Measurements from ENCODE around the gene CTU2.

CTU2 gene

DNA sequence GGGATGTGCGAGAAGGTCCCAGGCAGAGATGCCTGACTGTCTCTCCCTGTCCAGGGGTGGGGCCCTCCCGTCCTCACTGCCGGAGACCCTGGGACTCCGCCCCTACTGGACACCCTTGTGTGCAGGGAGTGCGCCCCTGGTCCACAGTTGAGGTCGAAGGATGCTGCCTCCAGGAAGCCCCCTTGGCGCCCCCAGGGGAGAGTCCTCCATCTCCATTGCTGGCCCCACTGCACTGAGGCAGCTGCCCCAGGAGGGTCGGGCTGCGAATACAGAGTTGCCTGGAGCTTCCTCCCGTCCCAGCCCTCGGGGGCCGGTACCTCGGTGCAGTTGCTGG, 26.6 kb downstream of the CTU2 start:
- peaks cover 3% of the 10 kb centered on the region for H3K36me3 ChIP-seq (ENCODE audit: control insufficient read depth, insufficient read depth, low read length)
- no peak overlapping the region for H3K27ac ChIP-seq (ENCODE audit: low read depth, low read length)
- H3K79me1 ChIP-seq (ENCODE audit: low read length) = no peaks in the 10 kb centered on the region
- H3K9ac ChIP-seq (ENCODE audit: low read length) = no peak overlapping the region
- H3K4ac ChIP-seq (ENCODE audit: low read depth, low read length) = no peak overlapping the region
- H4K8ac ChIP-seq (ENCODE audit: low read depth, low read length) = no peak overlapping the region
- H3K27me3 ChIP-seq (ENCODE audit: insufficient read depth, low read length, poor library complexity) = no peaks in the 10 kb centered on the region
- no peak overlapping the region for H3K4me3 ChIP-seq (ENCODE audit: low read length)
- H3K4me2 ChIP-seq (ENCODE audit: low read length) = no peak overlapping the region
- no peak overlapping the region for H3K56ac ChIP-seq (ENCODE audit: low read length)
- DNase-seq = no peak
- H2BK15ac ChIP-seq (replicated peaks; ENCODE audit: low read depth) = no peak overlapping the region
- H2AK5ac ChIP-seq (ENCODE audit: low read length) = no peak overlapping the region
- no peak overlapping the region for H4K5ac ChIP-seq (ENCODE audit: low read length)
- H2BK5ac ChIP-seq (ENCODE audit: low read length) = no peak overlapping the region
- no peak overlapping the region for H3K23ac ChIP-seq (ENCODE audit: low read length)
- H2BK120ac ChIP-seq (ENCODE audit: low read depth, low read length) = no peak overlapping the region
- H3K18ac ChIP-seq (ENCODE audit: low read length) = no peak overlapping the region
- no peaks in the 10 kb centered on the region for H3K4me1 ChIP-seq (ENCODE audit: control insufficient read depth, low read depth, low read length)
- WGBS (ENCODE audit: extremely low coverage, insufficient coverage, low lambda C conversion rate) = no CpG with 5 or more reads among the region's 13 CpGs
- H3K79me2 ChIP-seq (ENCODE audit: control insufficient read depth, insufficient read depth, low read length) = no peaks in the 10 kb centered on the region

DNA sequence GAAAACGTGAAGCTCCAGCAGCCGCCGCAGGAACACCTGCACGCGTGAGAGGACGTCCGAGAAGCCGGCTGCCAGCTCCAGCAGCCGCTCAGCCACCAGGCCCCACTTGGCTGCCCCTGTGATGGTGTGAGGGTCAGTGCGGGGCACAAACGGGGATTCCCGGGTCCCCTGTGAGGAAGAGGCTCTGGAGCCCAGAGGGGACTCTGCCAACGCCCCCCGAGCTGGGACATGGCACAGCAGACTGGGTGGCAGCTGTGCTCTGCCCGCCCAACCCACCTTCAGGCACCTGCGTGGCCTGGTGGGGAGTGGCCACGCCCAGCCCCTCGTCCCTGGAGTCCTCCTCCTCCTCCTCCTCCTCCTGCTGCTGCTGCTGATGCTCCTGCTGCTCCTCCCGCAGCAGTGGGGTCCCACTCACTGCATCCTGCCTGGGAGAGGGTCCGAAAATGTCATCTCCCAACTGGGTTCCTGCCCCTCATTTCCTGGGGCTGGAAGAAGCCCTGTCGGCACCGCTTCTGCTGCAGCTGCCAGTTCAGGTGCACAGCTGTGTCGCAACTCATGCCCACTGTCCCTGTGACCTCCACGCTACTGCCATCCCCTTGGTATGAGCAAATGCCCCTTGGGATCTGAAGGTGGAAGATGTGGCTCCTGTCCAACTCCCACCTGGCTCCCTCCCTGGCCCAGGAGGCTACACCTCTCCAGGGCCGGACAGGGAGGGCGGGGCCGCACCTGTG, 27.5 kb downstream of the CTU2 start:
- WGBS (ENCODE audit: extremely low coverage, insufficient coverage, low lambda C conversion rate) = no CpG with 5 or more reads among the region's 27 CpGs
- no peak overlapping the region for H2BK120ac ChIP-seq (ENCODE audit: low read depth, low read length)

DNA sequence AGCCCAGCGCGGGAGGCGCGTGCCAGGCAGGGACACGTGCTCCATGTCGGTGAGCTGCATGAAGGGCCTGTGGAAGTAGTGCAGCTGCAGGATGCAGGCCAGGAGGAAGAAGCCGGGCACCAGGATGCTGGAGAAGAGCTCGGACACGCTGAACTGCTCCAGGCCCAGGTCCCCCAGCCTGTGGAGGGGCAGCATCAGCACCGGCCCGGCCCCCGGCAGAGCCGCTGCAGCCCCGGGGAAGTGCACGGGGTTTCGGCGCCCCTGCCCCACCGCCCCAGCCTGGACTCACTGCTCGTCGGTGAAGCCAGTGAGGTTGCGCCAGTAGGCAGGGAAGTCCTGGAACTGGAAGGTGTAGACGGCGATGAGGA, 28.0 kb downstream of the CTU2 start:
- Histone ChIP-seq H3K9ac (ENCODE audit: low read length) (no peak overlapping the region), H2BK5ac (ENCODE audit: low read length) (no peak overlapping the region), H2BK120ac (ENCODE audit: low read depth, low read length) (no peak overlapping the region), H3K23ac (ENCODE audit: low read length) (no peak overlapping the region), H4K5ac (ENCODE audit: low read length) (no peak overlapping the region), H3K79me1 (ENCODE audit: low read length) (no peaks in the 10 kb centered on the region), H2AK5ac (ENCODE audit: low read length) (no peak overlapping the region), H2BK15ac (replicated peaks; ENCODE audit: low read depth) (no peak overlapping the region), H3K36me3 (ENCODE audit: control insufficient read depth, insufficient read depth, low read length) (peaks cover 3% of the 10 kb centered on the region), H3K18ac (ENCODE audit: low read length) (no peak overlapping the region), H4K8ac (ENCODE audit: low read depth, low read length) (no peak overlapping the region), H3K4me2 (ENCODE audit: low read length) (no peak overlapping the region), H3K56ac (ENCODE audit: low read length) (no peak overlapping the region), H3K4me1 (ENCODE audit: control insufficient read depth, low read depth, low read length) (no peaks in the 10 kb centered on the region), H3K4ac (ENCODE audit: low read depth, low read length) (no peak overlapping the region), H3K27me3 (ENCODE audit: insufficient read depth, low read length, poor library complexity) (no peaks in the 10 kb centered on the region), H3K4me3 (ENCODE audit: low read length) (no peak overlapping the region), H3K79me2 (ENCODE audit: control insufficient read depth, insufficient read depth, low read length) (no peaks in the 10 kb centered on the region), H3K27ac (ENCODE audit: low read depth, low read length) (no peak overlapping the region)
- no peak for DNase-seq
- no CpG with 5 or more reads among the region's 23 CpGs for WGBS (ENCODE audit: extremely low coverage, insufficient coverage, low lambda C conversion rate)

More for the DNA sequence above, 27.5 kb downstream of the CTU2 start:
- Histone ChIP-seq H3K79me1 (ENCODE audit: low read length) (no peaks in the 10 kb centered on the region), H3K4ac (ENCODE audit: low read depth, low read length) (no peak overlapping the region), H3K4me3 (ENCODE audit: low read length) (no peak overlapping the region), H3K27ac (ENCODE audit: low read depth, low read length) (no peak overlapping the region), H3K4me1 (ENCODE audit: control insufficient read depth, low read depth, low read length) (no peaks in the 10 kb centered on the region), H3K23ac (ENCODE audit: low read length) (no peak overlapping the region), H2AK5ac (ENCODE audit: low read length) (no peak overlapping the region), H3K56ac (ENCODE audit: low read length) (no peak overlapping the region), H4K8ac (ENCODE audit: low read depth, low read length) (no peak overlapping the region), H3K4me2 (ENCODE audit: low read length) (no peak overlapping the region), H3K9ac (ENCODE audit: low read length) (no peak overlapping the region), H3K18ac (ENCODE audit: low read length) (no peak overlapping the region), H3K27me3 (ENCODE audit: insufficient read depth, low read length, poor library complexity) (no peaks in the 10 kb centered on the region), H3K79me2 (ENCODE audit: control insufficient read depth, insufficient read depth, low read length) (no peaks in the 10 kb centered on the region), H4K5ac (ENCODE audit: low read length) (no peak overlapping the region), H2BK5ac (ENCODE audit: low read length) (no peak overlapping the region), H3K36me3 (ENCODE audit: control insufficient read depth, insufficient read depth, low read length) (peaks cover 3% of the 10 kb centered on the region), H2BK15ac (replicated peaks; ENCODE audit: low read depth) (no peak overlapping the region)
- DNase-seq = no peak

DNA sequence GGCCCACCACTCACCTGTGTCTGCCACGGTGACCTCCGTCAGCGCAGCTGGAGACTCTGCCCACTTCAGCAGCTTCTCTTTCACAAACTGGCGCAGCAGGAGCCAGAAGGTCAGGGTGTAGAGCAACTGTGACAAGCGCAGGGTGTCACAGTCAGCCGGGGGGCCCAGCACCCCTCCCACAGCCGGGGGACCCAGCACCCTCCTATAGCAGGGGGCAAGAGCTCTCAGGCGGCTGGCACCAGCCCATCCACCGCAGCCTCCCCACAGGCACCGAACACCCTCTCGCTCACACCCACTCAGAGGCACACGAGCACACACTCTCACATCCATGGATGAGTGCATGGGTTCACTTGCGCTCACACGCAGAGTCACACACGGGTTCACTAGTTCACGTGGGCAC, 28.8 kb downstream of the CTU2 start:
- Histone ChIP-seq H3K18ac (ENCODE audit: low read length) (no peak overlapping the region), H3K36me3 (ENCODE audit: control insufficient read depth, insufficient read depth, low read length) (peaks cover 3% of the 10 kb centered on the region), H3K4me2 (ENCODE audit: low read length) (no peak overlapping the region), H3K9ac (ENCODE audit: low read length) (no peak overlapping the region), H3K79me1 (ENCODE audit: low read length) (no peaks in the 10 kb centered on the region), H3K4me3 (ENCODE audit: low read length) (no peak overlapping the region), H3K79me2 (ENCODE audit: control insufficient read depth, insufficient read depth, low read length) (no peaks in the 10 kb centered on the region), H3K4ac (ENCODE audit: low read depth, low read length) (no peak overlapping the region), H4K8ac (ENCODE audit: low read depth, low read length) (no peak overlapping the region), H4K5ac (ENCODE audit: low read length) (no peak overlapping the region), H2AK5ac (ENCODE audit: low read length) (no peak overlapping the region), H3K56ac (ENCODE audit: low read length) (no peak overlapping the region), H3K4me1 (ENCODE audit: control insufficient read depth, low read depth, low read length) (no peaks in the 10 kb centered on the region), H3K27me3 (ENCODE audit: insufficient read depth, low read length, poor library complexity) (no peaks in the 10 kb centered on the region), H2BK5ac (ENCODE audit: low read length) (no peak overlapping the region), H3K23ac (ENCODE audit: low read length) (no peak overlapping the region), H2BK120ac (ENCODE audit: low read depth, low read length) (no peak overlapping the region), H2BK15ac (replicated peaks; ENCODE audit: low read depth) (no peak overlapping the region), H3K27ac (ENCODE audit: low read depth, low read length) (no peak overlapping the region)
- no peak for DNase-seq
- WGBS (ENCODE audit: extremely low coverage, insufficient coverage, low lambda C conversion rate) = no CpG with 5 or more reads among the region's 16 CpGs

DNA sequence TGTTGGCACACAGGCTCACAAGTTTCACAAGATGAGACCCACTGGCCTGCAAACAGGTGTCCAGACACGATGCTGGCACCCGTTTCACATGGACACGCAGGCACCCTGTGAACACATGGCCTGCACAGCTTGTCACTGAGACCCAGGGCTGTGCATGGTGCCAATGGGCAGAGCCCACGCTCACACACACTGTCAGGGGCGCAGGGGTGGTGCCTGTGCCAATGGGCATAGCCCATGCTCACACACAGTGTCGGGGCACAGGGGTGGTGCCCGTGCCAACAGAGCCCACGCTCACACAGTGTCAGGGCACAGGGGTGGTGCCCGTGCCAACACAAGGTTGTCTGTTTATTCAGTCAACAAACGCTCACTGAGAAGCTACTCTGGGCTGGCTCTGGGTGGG, 29.3 kb downstream of the CTU2 start:
- Histone ChIP-seq H3K18ac (ENCODE audit: low read length) (no peak overlapping the region), H4K5ac (ENCODE audit: low read length) (no peak overlapping the region), H3K56ac (ENCODE audit: low read length) (no peak overlapping the region), H3K79me1 (ENCODE audit: low read length) (no peaks in the 10 kb centered on the region), H2BK120ac (ENCODE audit: low read depth, low read length) (no peak overlapping the region), H3K23ac (ENCODE audit: low read length) (no peak overlapping the region), H3K4me2 (ENCODE audit: low read length) (no peak overlapping the region), H3K27me3 (ENCODE audit: insufficient read depth, low read length, poor library complexity) (no peaks in the 10 kb centered on the region), H2AK5ac (ENCODE audit: low read length) (no peak overlapping the region), H4K8ac (ENCODE audit: low read depth, low read length) (no peak overlapping the region), H2BK15ac (replicated peaks; ENCODE audit: low read depth) (no peak overlapping the region), H3K4me1 (ENCODE audit: control insufficient read depth, low read depth, low read length) (no peaks in the 10 kb centered on the region), H3K4ac (ENCODE audit: low read depth, low read length) (no peak overlapping the region), H2BK5ac (ENCODE audit: low read length) (no peak overlapping the region), H3K27ac (ENCODE audit: low read depth, low read length) (no peak overlapping the region), H3K36me3 (ENCODE audit: control insufficient read depth, insufficient read depth, low read length) (peaks cover 3% of the 10 kb centered on the region), H3K9ac (ENCODE audit: low read length) (no peak overlapping the region), H3K79me2 (ENCODE audit: control insufficient read depth, insufficient read depth, low read length) (no peaks in the 10 kb centered on the region), H3K4me3 (ENCODE audit: low read length) (no peak overlapping the region)
- no CpG with 5 or more reads among the region's 10 CpGs for WGBS (ENCODE audit: extremely low coverage, insufficient coverage, low lambda C conversion rate)
- no peak for DNase-seq

DNA sequence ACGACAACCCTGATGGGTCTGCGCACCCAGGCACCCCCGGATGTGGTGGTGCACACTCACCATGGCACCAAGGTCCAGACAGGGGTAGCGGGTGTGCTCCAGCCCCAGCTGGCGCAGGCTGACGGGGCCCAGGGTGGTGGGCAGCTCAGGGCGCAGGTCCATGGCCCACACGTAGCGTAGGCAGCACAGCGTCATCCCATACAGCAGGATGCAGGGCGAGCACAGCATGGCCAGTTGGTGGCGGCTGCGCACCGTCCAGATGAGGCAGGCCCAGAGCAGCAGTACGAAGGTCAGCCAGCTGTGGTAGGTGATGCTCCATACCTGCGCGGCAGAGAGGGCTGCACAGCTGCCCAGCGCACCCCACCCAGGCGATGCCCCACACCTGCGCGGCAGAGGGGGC, 29.8 kb downstream of the CTU2 start:
- no peak overlapping the region for H3K4me3 ChIP-seq (ENCODE audit: low read length)
- no peak overlapping the region for H4K8ac ChIP-seq (ENCODE audit: low read depth, low read length)
- H3K18ac ChIP-seq (ENCODE audit: low read length) = no peak overlapping the region
- no peak overlapping the region for H3K27ac ChIP-seq (ENCODE audit: low read depth, low read length)
- no peaks in the 10 kb centered on the region for H3K79me1 ChIP-seq (ENCODE audit: low read length)
- H3K4ac ChIP-seq (ENCODE audit: low read depth, low read length) = no peak overlapping the region
- no peak overlapping the region for H2BK5ac ChIP-seq (ENCODE audit: low read length)
- H3K9ac ChIP-seq (ENCODE audit: low read length) = no peak overlapping the region
- no peaks in the 10 kb centered on the region for H3K27me3 ChIP-seq (ENCODE audit: insufficient read depth, low read length, poor library complexity)
- H3K23ac ChIP-seq (ENCODE audit: low read length) = no peak overlapping the region
- no peak overlapping the region for H3K4me2 ChIP-seq (ENCODE audit: low read length)
- no peak overlapping the region for H4K5ac ChIP-seq (ENCODE audit: low read length)
- no peak for DNase-seq
- H3K56ac ChIP-seq (ENCODE audit: low read length) = no peak overlapping the region
- WGBS (ENCODE audit: extremely low coverage, insufficient coverage, low lambda C conversion rate) = no CpG with 5 or more reads among the region's 21 CpGs
- no peak overlapping the region for H2BK15ac ChIP-seq (replicated peaks; ENCODE audit: low read depth)
- no peaks in the 10 kb centered on the region for H3K4me1 ChIP-seq (ENCODE audit: control insufficient read depth, low read depth, low read length)
- H3K79me2 ChIP-seq (ENCODE audit: control insufficient read depth, insufficient read depth, low read length) = no peaks in the 10 kb centered on the region
- H2AK5ac ChIP-seq (ENCODE audit: low read length) = no peak overlapping the region
- peaks cover 3% of the 10 kb centered on the region for H3K36me3 ChIP-seq (ENCODE audit: control insufficient read depth, insufficient read depth, low read length)
- H2BK120ac ChIP-seq (ENCODE audit: low read depth, low read length) = no peak overlapping the region

Measured in mesendoderm (in vitro differentiated cells).